SIG-M5 treated with dmso at 0.1 percent for 504 hours (cell line): Measurements from ENCODE around the gene ZNF500.
"Not testable (repeated sequence)": the region's sequence is repeated elsewhere in the genome, so short reads cannot be mapped to it uniquely, and the experiment has no call there.

Experiments
- DNase-seq: peaks from one replicate; lab custom pipeline; 2025; ENCODE audit not compliant: unreplicated experiment; lab: John Stamatoyannopoulos, UW

Gene ZNF500

GRCh38 chr16:4796982-4797804, 30.2 kb upstream of the ZNF500 start:
- DNase-seq = no peak

GRCh38 chr16:4795828-4796572, 29.0 kb upstream of the ZNF500 start:
- DNase-seq = no peak

GRCh38 chr16:4795181-4795827, 28.3 kb upstream of the ZNF500 start, which contains the start of gene SMIM22:
Gene SMIM22, plus strand, starts transcription at chr16:4795369. Its CDS starts 366 bp downstream, at chr16:4795735.
- no peak for DNase-seq

GRCh38 chr16:4792951-4793513, 26.1 kb upstream of the ZNF500 start:
- no peak for DNase-seq

- no peak for DNase-seq
Observed at GRCh38 chr16:4790871-4791270, 23.9 kb upstream of the ZNF500 start.

- DNase-seq = no peak
Observed at GRCh38 chr16:4790261-4790660, 23.3 kb upstream of the ZNF500 start.

- no peak for DNase-seq
Observed at GRCh38 chr16:4788910-4789309, 21.9 kb upstream of the ZNF500 start.

GRCh38 chr16:4788489-4788889, 21.5 kb upstream of the ZNF500 start:
- DNase-seq = no peak

GRCh38 chr16:4787627-4788482, 20.9 kb upstream of the ZNF500 start, which contains the start of gene SEPTIN12:
Gene SEPTIN12, minus strand, starts transcription at chr16:4788345. Its CDS starts 700 bp downstream, at chr16:4787645.
- DNase-seq = no peak

GRCh38 chr16:4787068-4787467, 20.1 kb upstream of the ZNF500 start:
- no peak for DNase-seq

GRCh38 chr16:4785758-4786433, 18.9 kb upstream of the ZNF500 start:
- DNase-seq = no peak

GRCh38 chr16:4784444-4784987, 17.6 kb upstream of the ZNF500 start:
- DNase-seq = not testable (repeated sequence)

- no peak for DNase-seq
Observed at GRCh38 chr16:4783951-4784336, 17.0 kb upstream of the ZNF500 start.

- DNase-seq = no peak
Observed at GRCh38 chr16:4783251-4783950, 16.4 kb upstream of the ZNF500 start.

- DNase-seq = no peak
Observed at GRCh38 chr16:4780235-4780634, 13.3 kb upstream of the ZNF500 start.

GRCh38 chr16:4778050-4778392, 11.1 kb upstream of the ZNF500 start:
- no peak for DNase-seq

- DNase-seq = no peak
Observed at GRCh38 chr16:4777339-4778049, 10.5 kb upstream of the ZNF500 start.

- DNase-seq = no peak
Observed at GRCh38 chr16:4776141-4776705, 9.3 kb upstream of the ZNF500 start.
